HEK293T (cell line): Measurements from ENCODE around the gene TAS2R40.

Experiments used
- CTCF ChIA-PET: fragments of 350-600 bp; formaldehyde crosslinking; extraction: SDS; loops from one replicate; lab custom pipeline; 2021; ENCODE audit warnings: antibody characterized with exemption, inconsistent platforms; lab: Yijun Ruan, JAX
- POLR2A ChIA-PET: fragments of 350-600 bp; formaldehyde crosslinking; extraction: SDS; loops from one replicate; lab custom pipeline; 2020; ENCODE audit warnings: antibody characterized with exemption, inconsistent platforms; lab: Yijun Ruan, JAX
- DNase-seq: peaks from one replicate; pipeline ENCODE4 v3.0.0; 2012; ENCODE audit warnings: mixed read lengths; ENCODE audit errors: extremely low spot score
- ARNT ChIP-seq: fragments of 450-650 bp; IDR thresholded peaks from 2 replicates; pipeline ENCODE4 v1.6.1; 2017; ENCODE audit warnings: mild to moderate bottlenecking
- BHLHE40 ChIP-seq: fragments of 450-650 bp; IDR thresholded peaks from 2 replicates; pipeline ENCODE4 v1.6.1; 2016; ENCODE audit warnings: mild to moderate bottlenecking, moderate library complexity, borderline replicate concordance
- CTBP1 ChIP-seq: fragments of 450-650 bp; IDR thresholded peaks from 2 replicates; pipeline ENCODE4 v1.6.1; 2016; ENCODE audit warnings: borderline replicate concordance
- ELF4 ChIP-seq: fragments of 450-650 bp; IDR thresholded peaks from 2 replicates; pipeline ENCODE4 v1.6.1; 2017; ENCODE audit warnings: antibody characterized with exemption
- FOXA1 ChIP-seq: fragments of 450-650 bp; IDR thresholded peaks from 2 replicates; pipeline ENCODE4 v1.6.1; 2016; ENCODE audit warnings: mild to moderate bottlenecking
- FOXK2 ChIP-seq: fragments of 450-650 bp; IDR thresholded peaks from 2 replicates; pipeline ENCODE4 v1.6.1; 2016; ENCODE audit warnings: mild to moderate bottlenecking
- FOXM1 ChIP-seq: fragments of 450-650 bp; IDR thresholded peaks from 2 replicates; pipeline ENCODE4 v1.6.1; 2017; ENCODE audit warnings: mild to moderate bottlenecking, borderline replicate concordance
- HDGF ChIP-seq: fragments of 450-650 bp; IDR thresholded peaks from 2 replicates; pipeline ENCODE4 v1.6.1; 2017; ENCODE audit warnings: antibody characterized with exemption, borderline replicate concordance
- L3MBTL2 ChIP-seq: fragments of 450-650 bp; conservative IDR thresholded peaks from 2 replicates; pipeline ENCODE4 v1.6.1; 2016; ENCODE audit warnings: mild to moderate bottlenecking
- LEF1 ChIP-seq: fragments of 450-650 bp; IDR thresholded peaks from 2 replicates; pipeline ENCODE4 v1.6.1; 2017; ENCODE audit warnings: mild to moderate bottlenecking, borderline replicate concordance
- NFRKB ChIP-seq: fragments of 450-650 bp; IDR thresholded peaks from 2 replicates; pipeline ENCODE4 v1.6.1; 2016; ENCODE audit warnings: mild to moderate bottlenecking, moderate library complexity
- SP1 ChIP-seq: fragments of 450-650 bp; IDR thresholded peaks from 2 replicates; pipeline ENCODE4 v1.6.1; 2017
- SUZ12 ChIP-seq: fragments of 450-650 bp; IDR thresholded peaks from 2 replicates; pipeline ENCODE4 v1.6.1; 2016; ENCODE audit warnings: mild to moderate bottlenecking
- TARDBP ChIP-seq: fragments of 450-650 bp; IDR thresholded peaks from 2 replicates; pipeline ENCODE4 v1.6.1; 2016
- ZNF384 ChIP-seq: fragments of 450-650 bp; IDR thresholded peaks from 2 replicates; pipeline ENCODE4 v1.6.1; 2016
- TF ChIP-seq, protein P1 (sequence below): fragments of 450-650 bp; IDR thresholded peaks from 2 replicates; pipeline ENCODE4 v1.6.1; 2016

Gene TAS2R40

GRCh38 chr7:143256932-143257331 lies 35.1 kb downstream of the TAS2R40 start:
- no peak for TF ChIP-seq FOXK2
- no peak for TF ChIP-seq CTBP1
- no peak for TF ChIP-seq HDGF
- no peak for TF ChIP-seq SP1
- DNase-seq, result no peak
- ChIA-PET POLR2A (no interaction called here), CTCF (interaction anchor here (0.6 to 1.4 kb wide), 3 partner anchors 17 to 1122 kb away, joined by 3 to 4 read pairs (median 3); no protein-coding TSS in a partner anchor)

DNA sequence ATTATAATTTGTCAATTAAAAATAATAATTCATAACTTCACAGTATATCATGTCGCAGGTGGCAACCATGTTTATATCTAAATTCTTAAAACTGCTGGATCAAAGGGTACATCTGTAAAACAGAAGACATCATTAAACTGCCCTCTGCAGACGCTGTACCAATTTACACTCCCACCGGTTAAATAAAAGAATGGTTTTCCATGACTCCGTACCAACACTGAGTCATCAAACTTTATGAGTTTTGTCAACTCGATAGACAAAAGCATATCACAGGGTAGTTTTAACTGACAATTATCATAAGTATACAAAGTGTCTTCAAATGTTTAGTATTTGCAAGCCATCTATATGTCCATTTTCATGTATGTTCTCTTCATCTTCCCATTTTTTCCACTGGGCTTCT lies 35.7 kb downstream of the TAS2R40 start:
- no peak for DNase-seq
- no peak for TF ChIP-seq FOXK2
- no peak for TF ChIP-seq FOXM1
- TF ChIP-seq, protein P1, sequence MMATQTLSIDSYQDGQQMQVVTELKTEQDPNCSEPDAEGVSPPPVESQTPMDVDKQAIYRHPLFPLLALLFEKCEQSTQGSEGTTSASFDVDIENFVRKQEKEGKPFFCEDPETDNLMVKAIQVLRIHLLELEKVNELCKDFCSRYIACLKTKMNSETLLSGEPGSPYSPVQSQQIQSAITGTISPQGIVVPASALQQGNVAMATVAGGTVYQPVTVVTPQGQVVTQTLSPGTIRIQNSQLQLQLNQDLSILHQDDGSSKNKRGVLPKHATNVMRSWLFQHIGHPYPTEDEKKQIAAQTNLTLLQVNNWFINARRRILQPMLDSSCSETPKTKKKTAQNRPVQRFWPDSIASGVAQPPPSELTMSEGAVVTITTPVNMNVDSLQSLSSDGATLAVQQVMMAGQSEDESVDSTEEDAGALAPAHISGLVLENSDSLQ, result no peak
- no peak for TF ChIP-seq FOXA1
- no peak for TF ChIP-seq L3MBTL2
- no peak for TF ChIP-seq TARDBP
- TF ChIP-seq BHLHE40, result no peak
- TF ChIP-seq NFRKB, result no peak
- TF ChIP-seq HDGF, result no peak
- no peak for TF ChIP-seq ZNF384
- no peak for TF ChIP-seq ARNT
- TF ChIP-seq SUZ12, result no peak
- TF ChIP-seq ELF4, result no peak
- no peak for TF ChIP-seq SP1
- no peak for TF ChIP-seq LEF1
- no peak for TF ChIP-seq CTBP1
- CTCF ChIA-PET, result interaction anchor here (0.6 to 0.7 kb wide), 2 partner anchors 52 to 1122 kb away, joined by 3 to 4 read pairs; no protein-coding TSS in a partner anchor
- POLR2A ChIA-PET, result no interaction called here

DNA sequence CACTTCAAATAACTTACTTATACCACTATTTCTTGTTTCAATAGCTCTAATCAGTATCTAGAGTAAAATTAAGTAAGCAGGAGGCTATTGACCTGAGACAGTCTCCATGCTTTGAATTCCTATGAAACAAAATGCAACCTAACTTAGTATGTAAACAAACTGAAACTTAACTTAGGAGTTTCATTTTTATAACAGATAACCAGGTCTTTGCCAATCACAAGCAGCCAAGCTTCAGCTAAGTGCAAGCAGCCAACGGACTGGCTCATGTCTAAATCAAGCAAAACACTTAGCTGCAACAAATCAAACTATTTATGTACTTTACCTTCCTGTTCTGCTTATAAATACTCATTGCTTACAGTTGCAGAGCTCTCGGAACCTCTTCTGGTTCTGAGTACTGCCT lies 37.0 kb downstream of the TAS2R40 start:
- TF ChIP-seq SP1 (no peak), BHLHE40 (no peak), FOXK2 (no peak), ELF4 (no peak), SUZ12 (no peak), L3MBTL2 (no peak), ZNF384 (no peak), TARDBP (no peak), FOXA1 (no peak), HDGF (no peak)
- TF ChIP-seq, protein P1, result no peak
- no peak for DNase-seq
- ChIA-PET CTCF (interaction anchor here (1.0 kb wide), 1 partner anchor 18 kb away, joined by 4 read pairs; no protein-coding TSS in a partner anchor), POLR2A (no interaction called here)

DNA sequence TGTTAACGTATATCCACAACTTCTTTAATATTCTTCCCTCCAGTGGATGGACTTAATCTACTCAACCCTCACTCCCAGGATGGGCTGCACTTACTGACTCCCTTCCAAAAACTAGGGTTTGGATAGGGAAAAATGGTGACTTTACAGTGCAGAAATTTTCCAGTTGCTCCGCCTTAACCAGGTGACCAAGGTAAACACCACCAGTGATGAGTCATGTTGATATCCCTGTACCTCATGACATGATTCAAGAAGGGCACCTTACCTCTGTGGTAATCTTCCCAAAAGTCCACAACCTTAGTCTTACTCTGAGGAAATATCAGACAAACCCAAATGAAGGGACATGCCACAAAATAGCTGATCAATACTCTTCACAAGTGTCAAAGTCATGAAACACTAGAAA lies 37.9 kb downstream of the TAS2R40 start:
- no peak for TF ChIP-seq LEF1
- no peak for TF ChIP-seq FOXA1
- TF ChIP-seq, protein P1, result no peak
- no peak for TF ChIP-seq ELF4
- no peak for TF ChIP-seq FOXM1
- no peak for TF ChIP-seq CTBP1
- TF ChIP-seq L3MBTL2, result no peak
- no peak for TF ChIP-seq SP1
- POLR2A ChIA-PET, result no interaction called here
- no peak for DNase-seq
- CTCF ChIA-PET, result no interaction called here

GRCh38 chr7:143261901-143262300 lies 40.1 kb downstream of the TAS2R40 start:
- TF ChIP-seq L3MBTL2 (no peak), SUZ12 (no peak), FOXA1 (no peak), NFRKB (no peak), LEF1 (no peak), ZNF384 (no peak), ARNT (no peak), SP1 (no peak), FOXM1 (no peak), HDGF (no peak), BHLHE40 (no peak), ELF4 (no peak), TARDBP (no peak), CTBP1 (no peak), FOXK2 (no peak)
- TF ChIP-seq, protein P1, result no peak
- POLR2A ChIA-PET, result no interaction called here
- CTCF ChIA-PET, result no interaction called here
- no peak for DNase-seq
